GM18498 (cell line): ENCODE data around the gene SNORC.

Source experiments
- ATAC-seq: cut with Tn5 transposase; IDR thresholded peaks from one replicate; pipeline ENCODE4 v1.9.1; 2021; ENCODE audit warnings: mild to moderate bottlenecking, moderate library complexity; ENCODE audit not compliant: unreplicated experiment

The SNORC gene

GRCh38 chr2:232882085-232882484 is 12.0 kb downstream of the SNORC start:
- ATAC-seq: no peak

- no peak for ATAC-seq
Observed at GRCh38 chr2:232882505-232883115, 12.5 kb downstream of the SNORC start.

- ATAC-seq: no peak
Observed at GRCh38 chr2:232883116-232883721, 13.2 kb downstream of the SNORC start.

GRCh38 chr2:232884001-232884421 is 13.9 kb downstream of the SNORC start:
- ATAC-seq: no peak

- no peak for ATAC-seq
Observed at GRCh38 chr2:232884549-232885263, 14.6 kb downstream of the SNORC start.

GRCh38 chr2:232885264-232885961 is 15.3 kb downstream of the SNORC start:
- ATAC-seq: no peak

GRCh38 chr2:232886176-232886575 is 16.1 kb downstream of the SNORC start:
- no peak for ATAC-seq

GRCh38 chr2:232886632-232887031 is 16.6 kb downstream of the SNORC start:
- ATAC-seq: no peak

GRCh38 chr2:232887171-232887850 is 17.2 kb downstream of the SNORC start:
- ATAC-seq: no peak

GRCh38 chr2:232888099-232888836 is 18.2 kb downstream of the SNORC start:
- no peak for ATAC-seq

GRCh38 chr2:232888839-232889529 is 18.9 kb downstream of the SNORC start:
- ATAC-seq: no peak

GRCh38 chr2:232889876-232890401 is 19.9 kb downstream of the SNORC start:
- ATAC-seq: no peak

GRCh38 chr2:232890536-232890895 is 20.5 kb downstream of the SNORC start:
- no peak for ATAC-seq

- ATAC-seq: no peak
Observed at GRCh38 chr2:232890896-232891601, 21.0 kb downstream of the SNORC start.

- ATAC-seq: no peak
Observed at GRCh38 chr2:232891621-232892071, 21.6 kb downstream of the SNORC start.

- no peak for ATAC-seq
Observed at GRCh38 chr2:232892221-232892620, 22.2 kb downstream of the SNORC start.

GRCh38 chr2:232892843-232893242 is 22.8 kb downstream of the SNORC start:
- ATAC-seq: no peak

GRCh38 chr2:232893834-232894233 is 23.8 kb downstream of the SNORC start:
- no peak for ATAC-seq

- ATAC-seq: no peak
Observed at GRCh38 chr2:232894251-232894650, 24.2 kb downstream of the SNORC start.
